Measurements from ENCODE around the gene SCNN1A. TPM values are rescaled to one million over a fixed set of nuclear protein-coding genes. Genes with fewer than 3 reads are reported as not detected.
A peak's percentile ranks its signal among the peaks of the same experiment; 100 is the strongest.

SCNN1A gene
- total RNA-seq, 1 experiment from 2014 or later, result 28.5 TPM

DNA sequence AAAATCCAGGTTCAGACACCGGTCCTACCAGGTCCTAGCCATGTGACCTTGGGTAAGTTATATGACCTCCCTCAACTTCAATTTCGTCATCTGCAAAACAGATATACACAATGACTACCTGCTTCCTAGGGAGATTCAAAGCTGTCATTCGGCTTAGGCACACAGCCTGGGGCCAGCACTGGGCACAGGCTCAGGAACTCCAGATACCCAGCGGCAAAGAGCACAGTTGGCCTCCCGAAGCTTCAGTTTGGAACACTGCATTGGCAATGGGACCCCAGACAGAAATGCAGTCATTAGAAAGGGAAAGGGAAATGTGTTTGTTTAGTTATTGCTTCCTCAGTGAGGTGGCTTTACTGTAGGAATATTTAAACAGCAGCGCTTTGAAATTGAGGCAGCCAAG lies 53.5 kb downstream of the SCNN1A start:
- no peak for DNase-seq
- H3K4me3 ChIP-seq (ENCODE audit: insufficient read depth, low read depth, low read length), result no peak overlapping the region
- H3K27me3 ChIP-seq (ENCODE audit: control insufficient read depth, insufficient read depth, low read length), result no peaks in the 10 kb centered on the region
- H3K36me3 ChIP-seq (replicated peaks; ENCODE audit: control insufficient read depth, insufficient read depth, low read length), result peaks cover 16% of the 10 kb centered on the region

DNA sequence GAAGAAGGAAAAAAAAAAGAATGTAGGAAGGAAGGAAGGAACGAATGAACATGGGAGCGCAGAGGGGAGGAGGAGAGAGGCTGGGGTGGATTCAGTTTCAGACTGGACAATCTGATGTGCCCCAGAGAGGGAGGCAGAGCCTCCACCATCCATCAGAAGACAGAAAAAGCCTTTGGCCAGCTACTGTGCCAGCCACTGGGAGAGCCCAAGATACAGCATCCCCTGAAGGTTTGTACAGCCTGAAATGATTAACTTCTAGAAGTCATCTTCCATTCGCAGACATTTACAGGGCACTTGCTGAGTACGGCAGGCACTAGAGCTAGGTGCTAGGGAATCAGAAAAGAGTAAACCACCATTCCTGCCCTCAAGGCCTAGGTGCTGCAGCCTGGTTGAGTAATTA lies 55.9 kb downstream of the SCNN1A start:
- DNase-seq, result no peak
- Histone ChIP-seq H3K4me3 (ENCODE audit: insufficient read depth, low read depth, low read length) (no peak overlapping the region), H3K27me3 (ENCODE audit: control insufficient read depth, insufficient read depth, low read length) (no peaks in the 10 kb centered on the region), H3K36me3 (replicated peaks; ENCODE audit: control insufficient read depth, insufficient read depth, low read length) (peaks cover 17% of the 10 kb centered on the region)

DNA sequence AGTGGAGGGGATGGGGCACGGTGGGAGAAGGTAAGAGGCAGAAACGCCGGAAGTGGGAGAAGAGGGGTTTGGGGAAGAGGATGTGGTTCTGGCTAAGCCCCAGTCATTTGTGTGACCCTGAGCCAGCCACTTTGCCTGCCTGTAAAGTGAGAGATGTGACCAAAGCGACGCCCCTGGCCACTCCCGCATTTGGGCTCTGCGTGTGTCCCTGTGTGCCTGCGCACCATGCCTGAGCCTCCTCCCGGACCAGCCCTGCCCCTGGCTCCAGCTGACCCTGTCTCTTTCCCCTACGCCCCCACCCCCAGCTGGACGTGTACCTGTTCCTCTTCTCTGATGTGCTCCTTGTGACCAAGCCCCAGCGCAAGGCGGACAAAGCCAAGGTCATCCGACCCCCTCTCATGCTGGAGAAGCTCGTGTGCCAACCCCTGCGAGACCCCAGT lies 56.9 kb downstream of the SCNN1A start:
- no peak overlapping the region for H3K4me3 ChIP-seq (ENCODE audit: insufficient read depth, low read depth, low read length)
- no peaks in the 10 kb centered on the region for H3K27me3 ChIP-seq (ENCODE audit: control insufficient read depth, insufficient read depth, low read length)

DNA sequence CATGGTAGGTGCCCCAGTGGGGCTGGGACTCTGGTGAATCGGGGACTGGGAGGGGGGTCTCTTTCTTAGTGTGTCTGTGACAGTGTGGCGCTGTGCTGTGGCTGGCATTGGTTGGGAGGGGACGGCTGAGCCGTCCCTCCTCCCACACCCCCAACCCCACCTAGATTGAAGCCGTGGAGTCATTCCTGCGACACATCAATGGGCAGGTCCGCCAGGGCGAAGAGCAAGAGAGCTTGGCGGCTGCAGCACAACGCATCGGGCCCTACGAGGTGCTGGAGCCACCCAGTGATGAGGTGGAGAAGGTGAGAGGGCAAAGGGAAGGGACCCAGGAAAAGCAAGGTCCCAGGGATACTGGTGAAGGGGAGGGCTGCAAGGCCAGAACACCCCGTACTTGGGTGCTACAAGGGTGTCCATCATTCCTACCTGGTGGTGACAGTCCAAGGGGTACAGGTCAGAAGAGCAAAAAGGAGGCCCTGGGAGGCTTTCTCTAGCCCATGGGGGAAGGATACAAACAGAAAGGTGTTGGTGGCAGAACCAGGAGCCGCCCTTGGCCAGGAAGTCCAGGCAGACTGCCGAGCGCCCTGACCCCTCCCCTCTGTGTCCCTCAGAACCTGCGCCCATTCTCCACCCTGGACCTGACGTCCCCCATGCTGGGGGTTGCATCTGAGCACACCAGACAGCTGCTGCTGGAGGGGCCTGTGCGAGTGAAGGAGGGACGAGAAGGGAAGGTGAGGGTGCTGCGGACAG lies 57.5 kb downstream of the SCNN1A start:
- no peak overlapping the region for H3K4me3 ChIP-seq (ENCODE audit: insufficient read depth, low read depth, low read length)
- H3K36me3 ChIP-seq (replicated peaks; ENCODE audit: control insufficient read depth, insufficient read depth, low read length), result peaks cover 18% of the 10 kb centered on the region
- DNase-seq, result no peak
- H3K27me3 ChIP-seq (ENCODE audit: control insufficient read depth, insufficient read depth, low read length), result no peaks in the 10 kb centered on the region

More for the DNA sequence above, 56.9 kb downstream of the SCNN1A start:
- H3K36me3 ChIP-seq (replicated peaks; ENCODE audit: control insufficient read depth, insufficient read depth, low read length), result peaks cover 18% of the 10 kb centered on the region
- DNase-seq, result no peak

DNA sequence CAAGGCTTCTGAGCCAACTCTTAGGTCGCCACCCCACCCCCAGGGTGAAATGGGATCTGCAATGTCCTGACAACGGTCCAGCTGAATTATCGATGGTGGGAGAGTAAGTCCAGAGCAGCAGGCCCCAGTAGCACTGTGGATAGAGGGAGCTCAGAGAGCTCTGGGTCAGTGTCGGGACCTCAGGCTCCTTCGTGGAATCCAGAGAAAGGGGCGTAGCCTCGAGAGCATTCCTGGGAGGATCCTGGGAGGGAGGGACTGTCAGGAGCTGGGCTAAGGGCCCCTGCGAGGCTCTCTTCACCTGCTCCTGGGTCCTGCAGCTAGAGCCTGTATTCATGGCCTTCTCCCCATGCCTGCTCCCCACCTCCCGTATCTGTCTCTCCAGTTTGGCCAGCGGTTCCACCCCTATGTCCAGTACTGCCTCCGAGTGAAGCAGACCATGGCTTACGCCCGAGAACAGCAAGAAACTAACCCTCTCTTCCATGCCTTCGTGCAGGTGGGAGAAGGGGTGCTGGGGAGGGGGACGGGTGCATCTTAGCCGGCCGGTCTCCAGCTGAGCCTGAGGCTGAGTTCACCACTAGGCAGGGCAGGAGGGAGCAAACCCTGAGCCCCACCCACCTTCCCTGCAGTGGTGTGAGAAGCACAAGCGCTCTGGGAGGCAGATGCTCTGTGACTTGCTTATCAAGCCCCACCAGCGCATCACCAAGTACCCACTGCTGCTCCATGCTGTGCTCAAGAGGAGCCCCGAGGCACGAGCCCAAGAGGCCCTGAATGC lies 58.3 kb downstream of the SCNN1A start:
- Histone ChIP-seq H3K36me3 (replicated peaks; ENCODE audit: control insufficient read depth, insufficient read depth, low read length) (peaks cover 18% of the 10 kb centered on the region), H3K4me3 (ENCODE audit: insufficient read depth, low read depth, low read length) (no peak overlapping the region), H3K27me3 (ENCODE audit: control insufficient read depth, insufficient read depth, low read length) (no peaks in the 10 kb centered on the region)
- DNase-seq, result peak; percentile 77

DNA sequence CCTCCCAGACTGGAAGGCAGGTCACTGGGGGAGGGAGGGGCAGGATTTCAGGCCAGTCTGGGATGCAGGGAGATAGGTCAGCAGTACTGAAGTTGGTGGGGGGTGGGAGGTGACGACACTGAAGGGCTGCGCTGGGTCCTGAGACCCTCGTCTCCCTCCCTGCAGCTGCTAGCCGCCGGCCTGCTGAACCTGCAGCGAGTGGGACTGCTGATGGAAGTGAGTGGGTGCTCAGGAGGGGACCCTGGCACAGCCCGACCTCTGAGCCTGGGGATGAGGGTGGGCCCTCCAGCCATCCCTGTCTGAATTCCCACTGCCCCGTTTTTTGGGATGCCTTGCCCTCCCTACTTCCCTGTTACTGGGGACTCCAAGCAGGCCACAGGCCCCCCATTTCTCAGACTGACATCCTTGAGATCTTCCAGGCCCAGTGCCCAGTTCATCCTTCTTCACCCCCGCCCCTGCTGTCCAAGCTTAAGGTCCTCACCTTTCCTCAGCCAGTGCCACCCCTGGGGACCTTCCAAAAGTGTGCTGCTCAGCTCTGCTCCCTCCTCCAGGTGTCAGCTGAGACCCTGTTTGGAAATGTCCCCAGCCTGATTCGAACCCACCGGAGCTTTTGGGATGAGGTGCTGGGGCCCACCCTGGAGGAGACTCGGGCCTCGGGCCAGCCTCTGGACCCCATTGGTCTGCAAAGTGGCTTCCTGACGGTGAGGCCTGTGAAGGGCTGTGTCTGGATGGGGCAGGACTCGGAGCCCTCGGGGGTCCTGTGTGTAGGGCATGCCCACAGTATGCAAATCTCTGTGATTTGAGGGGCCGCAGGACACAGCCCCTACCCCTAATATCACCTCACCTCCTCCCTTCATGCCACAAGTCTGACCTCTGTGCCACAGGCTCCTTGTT lies 59.4 kb downstream of the SCNN1A start:
- peaks cover 18% of the 10 kb centered on the region for H3K36me3 ChIP-seq (replicated peaks; ENCODE audit: control insufficient read depth, insufficient read depth, low read length)

DNA sequence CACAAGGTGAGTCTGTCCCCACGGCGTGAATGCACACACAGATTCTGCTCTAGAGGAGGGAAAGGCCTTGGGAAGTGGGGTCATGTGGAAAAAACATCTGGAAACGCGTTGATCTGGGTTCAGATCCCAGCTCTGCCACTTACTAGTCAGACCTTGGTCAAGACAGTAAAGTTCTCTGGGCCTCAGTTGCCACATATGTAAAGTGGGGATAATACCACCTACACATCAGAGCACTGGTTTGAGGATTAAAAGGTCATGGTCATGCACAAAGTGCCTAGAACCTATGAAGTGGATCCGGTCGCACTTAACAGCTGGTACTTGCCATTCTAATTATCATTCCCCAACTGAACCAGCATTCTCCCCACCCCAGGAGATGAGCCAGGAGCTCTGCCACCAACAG lies 60.2 kb downstream of the SCNN1A start:
- Histone ChIP-seq H3K36me3 (replicated peaks; ENCODE audit: control insufficient read depth, insufficient read depth, low read length) (peaks cover 16% of the 10 kb centered on the region), H3K27me3 (ENCODE audit: control insufficient read depth, insufficient read depth, low read length) (peaks cover under 1% of the 10 kb centered on the region), H3K4me3 (ENCODE audit: insufficient read depth, low read depth, low read length) (no peak overlapping the region)
- DNase-seq, result no peak

More for the DNA sequence above, 59.4 kb downstream of the SCNN1A start:
- no peak for DNase-seq
- Histone ChIP-seq H3K27me3 (ENCODE audit: control insufficient read depth, insufficient read depth, low read length) (no peaks in the 10 kb centered on the region), H3K4me3 (ENCODE audit: insufficient read depth, low read depth, low read length) (no peak overlapping the region)

DNA sequence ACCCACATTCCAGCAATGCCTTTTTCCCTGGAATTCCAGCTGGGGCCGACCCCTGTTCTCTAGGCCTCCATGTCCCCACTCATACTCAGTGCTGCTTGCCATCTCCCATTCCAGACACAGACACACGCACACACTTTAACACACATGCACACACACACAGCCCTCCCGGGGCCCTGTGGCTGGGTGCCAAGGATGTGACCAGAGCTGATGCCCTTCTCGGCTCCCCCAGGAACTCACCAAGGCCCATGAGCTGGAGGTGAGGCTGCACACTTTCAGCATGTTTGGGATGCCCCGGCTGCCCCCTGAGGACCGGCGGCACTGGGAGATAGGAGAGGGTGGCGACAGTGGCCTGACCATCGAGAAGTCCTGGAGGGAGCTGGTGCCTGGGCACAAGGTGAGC lies 60.6 kb downstream of the SCNN1A start:
- DNase-seq, result no peak
- Histone ChIP-seq H3K27me3 (ENCODE audit: control insufficient read depth, insufficient read depth, low read length) (peaks cover 4% of the 10 kb centered on the region), H3K4me3 (ENCODE audit: insufficient read depth, low read depth, low read length) (no peak overlapping the region), H3K36me3 (replicated peaks; ENCODE audit: control insufficient read depth, insufficient read depth, low read length) (peaks cover 13% of the 10 kb centered on the region)

DNA sequence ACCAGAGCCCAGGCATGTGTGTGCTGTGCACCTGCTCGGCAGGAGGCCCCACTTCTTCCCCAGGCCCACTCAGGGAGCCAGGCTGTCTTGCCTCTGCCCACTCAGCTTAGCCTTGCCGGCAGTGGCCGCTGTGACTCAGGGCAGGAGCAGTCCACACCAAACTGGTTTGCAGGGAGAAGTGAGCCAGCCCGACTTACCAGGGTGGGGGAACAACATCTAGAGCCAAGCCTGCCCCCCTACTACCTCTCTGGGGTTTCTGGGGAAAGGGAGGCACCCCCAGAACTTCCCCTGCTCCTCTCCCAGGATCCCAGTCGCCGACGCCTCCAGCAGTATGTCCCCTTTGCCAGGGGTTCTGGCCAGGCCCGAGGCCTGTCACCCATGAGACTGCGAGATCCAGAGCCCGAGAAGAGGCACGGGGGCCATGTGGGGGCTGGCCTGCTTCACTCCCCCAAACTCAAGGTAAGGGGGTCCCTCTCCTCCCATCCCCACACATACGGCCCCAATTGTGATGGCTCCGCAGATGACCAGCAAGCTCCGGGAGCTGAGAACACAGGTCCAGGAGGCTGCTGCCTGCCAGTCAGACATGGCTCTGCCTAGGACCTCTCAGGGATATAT lies 61.9 kb downstream of the SCNN1A start:
- no peak for DNase-seq
- Histone ChIP-seq H3K36me3 (replicated peaks; ENCODE audit: control insufficient read depth, insufficient read depth, low read length) (peaks cover 7% of the 10 kb centered on the region), H3K27me3 (ENCODE audit: control insufficient read depth, insufficient read depth, low read length) (peaks cover 7% of the 10 kb centered on the region), H3K4me3 (ENCODE audit: insufficient read depth, low read depth, low read length) (no peak overlapping the region)

DNA sequence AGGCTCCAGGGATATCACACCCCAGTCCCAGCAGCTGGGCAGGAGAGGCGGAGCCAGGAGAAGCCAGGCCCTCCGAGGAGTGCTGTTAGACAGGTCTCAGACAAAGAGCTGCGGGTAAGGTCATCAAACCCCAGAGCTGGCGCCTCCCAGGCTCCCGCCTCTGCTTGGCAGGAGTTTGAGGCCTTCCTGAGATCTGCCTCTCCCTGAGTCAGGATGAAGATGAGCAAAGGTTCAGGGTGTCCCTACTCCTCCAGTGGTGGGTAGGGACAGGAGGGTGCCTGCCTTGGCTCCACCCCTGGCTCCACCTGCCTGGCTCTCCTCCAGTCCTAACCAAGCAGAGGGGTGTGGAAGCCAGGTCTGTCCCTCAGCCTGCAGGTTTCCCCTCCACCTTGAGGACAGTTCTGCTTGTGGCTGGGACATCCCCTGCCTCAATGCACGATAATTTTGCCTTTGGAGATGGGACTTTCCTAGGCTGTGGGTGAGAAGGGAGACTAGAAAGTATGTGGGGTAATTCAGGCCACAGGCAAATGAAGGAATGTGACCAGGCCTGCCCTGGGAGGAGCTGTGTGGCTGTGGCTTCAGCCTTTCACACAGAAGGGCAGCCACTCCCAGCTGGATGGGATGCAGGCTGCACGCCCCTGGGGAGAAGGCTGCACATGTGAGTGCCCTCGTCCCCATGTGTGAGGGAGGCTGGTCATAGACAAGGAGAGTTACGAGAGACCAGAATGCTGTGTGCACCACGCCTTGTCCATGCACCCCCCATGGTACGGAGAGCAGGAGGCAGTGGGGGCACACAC lies 62.6 kb downstream of the SCNN1A start:
- Histone ChIP-seq H3K27me3 (ENCODE audit: control insufficient read depth, insufficient read depth, low read length) (peaks cover 7% of the 10 kb centered on the region), H3K36me3 (replicated peaks; ENCODE audit: control insufficient read depth, insufficient read depth, low read length) (peaks cover 4% of the 10 kb centered on the region), H3K4me3 (ENCODE audit: insufficient read depth, low read depth, low read length) (no peak overlapping the region)
- DNase-seq, result peak; percentile 83

DNA sequence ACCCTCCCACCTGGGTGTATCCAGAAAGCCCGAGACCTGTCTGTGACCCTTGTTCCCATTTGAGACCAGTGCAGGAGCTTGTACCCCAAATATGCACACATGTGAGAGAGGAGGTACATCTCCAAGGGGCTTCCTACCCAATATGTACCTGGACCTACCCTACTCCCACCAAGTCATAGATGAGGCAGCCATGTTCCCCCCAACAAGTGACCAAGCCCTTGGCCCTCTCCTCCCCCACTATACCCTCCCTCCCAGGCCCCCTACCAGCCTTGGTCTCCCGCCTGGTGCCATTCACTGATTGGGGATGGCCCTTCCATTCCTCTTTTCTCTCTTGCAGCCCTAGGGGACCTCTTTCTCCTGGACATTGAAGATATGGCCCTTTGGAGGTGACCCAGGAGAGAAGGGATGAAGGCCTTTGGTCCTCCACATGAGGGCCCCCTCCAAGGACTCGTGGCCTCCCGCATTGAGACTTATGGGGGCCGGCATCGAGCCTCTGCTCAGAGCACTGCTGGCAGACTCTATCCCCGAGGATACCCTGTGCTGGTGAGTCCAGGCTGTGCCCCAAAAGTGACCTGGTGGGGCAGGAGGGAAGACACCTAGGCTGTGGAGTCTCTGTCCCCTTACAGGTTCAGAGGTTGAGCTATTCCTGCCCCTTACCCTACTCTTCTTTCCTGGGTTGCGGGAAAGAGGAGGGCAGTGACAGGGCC lies 63.4 kb downstream of the SCNN1A start:
- DNase-seq, result no peak
- Histone ChIP-seq H3K4me3 (ENCODE audit: insufficient read depth, low read depth, low read length) (no peak overlapping the region), H3K36me3 (replicated peaks; ENCODE audit: control insufficient read depth, insufficient read depth, low read length) (peaks cover 4% of the 10 kb centered on the region), H3K27me3 (ENCODE audit: control insufficient read depth, insufficient read depth, low read length) (peaks cover 9% of the 10 kb centered on the region)

DNA sequence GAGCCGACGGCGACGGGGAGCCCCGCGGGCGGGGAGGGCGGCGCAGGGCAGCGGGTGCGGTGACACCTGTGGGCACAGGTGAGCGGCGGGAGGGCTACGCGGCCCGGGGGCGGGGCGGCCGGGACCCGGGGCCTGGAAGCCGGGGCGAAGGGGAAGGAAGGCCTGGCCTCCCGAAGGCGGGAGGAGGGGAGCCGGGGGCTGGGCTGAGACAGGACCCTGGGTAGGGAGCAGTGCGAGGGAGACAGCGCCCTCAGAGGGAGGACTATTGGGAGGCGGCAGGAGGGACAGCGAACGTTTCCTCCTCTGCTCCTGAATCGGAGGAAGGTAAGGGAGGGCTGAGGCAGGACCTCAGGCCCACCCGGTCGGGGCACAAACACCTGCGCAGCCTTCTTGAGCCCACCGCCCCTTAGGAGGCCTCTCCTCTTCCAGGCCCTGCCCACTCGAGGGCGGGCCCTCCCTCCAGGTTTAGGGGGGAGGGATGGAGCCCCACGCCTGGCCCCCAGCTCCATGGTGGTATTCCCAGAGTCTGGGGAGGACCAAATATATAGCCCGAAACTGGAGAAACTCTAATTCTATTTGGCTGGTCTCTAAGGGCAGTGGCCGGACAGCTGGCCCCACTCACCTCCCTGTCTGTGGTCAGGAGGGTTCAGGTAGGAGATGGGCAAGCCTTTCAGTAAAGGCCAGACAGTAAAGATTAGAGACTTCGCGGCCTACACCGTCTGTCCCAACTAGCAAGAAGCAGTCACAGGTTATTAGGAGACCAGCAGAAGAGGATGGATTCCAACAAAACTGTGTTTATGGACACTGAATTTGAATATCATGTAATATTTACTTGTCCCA lies 64.4 kb downstream of the SCNN1A start:
- H3K4me3 ChIP-seq (ENCODE audit: insufficient read depth, low read depth, low read length), result peak overlapping the region; percentile 54
- DNase-seq, result peak; percentile 97
- peaks cover 4% of the 10 kb centered on the region for H3K36me3 ChIP-seq (replicated peaks; ENCODE audit: control insufficient read depth, insufficient read depth, low read length)
- peaks cover 9% of the 10 kb centered on the region for H3K27me3 ChIP-seq (ENCODE audit: control insufficient read depth, insufficient read depth, low read length)
